GM18858 (cell line): Measurements from ENCODE around the gene GALNT15.

Experiments used
- ATAC-seq: cut with Tn5 transposase; IDR thresholded peaks from one replicate; pipeline ENCODE4 v1.9.1; 2021; ENCODE audit not compliant: unreplicated experiment

GALNT15 gene

DNA sequence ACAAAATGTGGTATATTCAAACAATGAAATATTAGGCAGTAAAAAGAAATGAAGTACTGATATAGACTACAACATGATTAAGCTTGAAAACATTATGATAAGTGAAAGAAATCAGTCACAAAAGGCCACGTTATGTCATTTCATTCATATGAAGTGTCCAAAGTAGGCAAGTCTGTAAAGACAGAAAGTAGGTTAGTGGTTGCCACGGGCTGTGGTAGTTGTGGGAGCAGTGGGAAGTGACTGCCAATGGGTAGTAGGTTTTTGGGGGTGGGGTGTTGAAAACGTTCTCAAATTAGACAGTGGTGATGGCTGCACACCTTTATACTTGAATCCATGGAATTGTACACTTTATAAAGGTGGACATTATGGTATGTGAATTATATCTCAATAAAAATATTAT is 12.1 kb downstream of the GALNT15 start:
- ATAC-seq, result no peak

DNA sequence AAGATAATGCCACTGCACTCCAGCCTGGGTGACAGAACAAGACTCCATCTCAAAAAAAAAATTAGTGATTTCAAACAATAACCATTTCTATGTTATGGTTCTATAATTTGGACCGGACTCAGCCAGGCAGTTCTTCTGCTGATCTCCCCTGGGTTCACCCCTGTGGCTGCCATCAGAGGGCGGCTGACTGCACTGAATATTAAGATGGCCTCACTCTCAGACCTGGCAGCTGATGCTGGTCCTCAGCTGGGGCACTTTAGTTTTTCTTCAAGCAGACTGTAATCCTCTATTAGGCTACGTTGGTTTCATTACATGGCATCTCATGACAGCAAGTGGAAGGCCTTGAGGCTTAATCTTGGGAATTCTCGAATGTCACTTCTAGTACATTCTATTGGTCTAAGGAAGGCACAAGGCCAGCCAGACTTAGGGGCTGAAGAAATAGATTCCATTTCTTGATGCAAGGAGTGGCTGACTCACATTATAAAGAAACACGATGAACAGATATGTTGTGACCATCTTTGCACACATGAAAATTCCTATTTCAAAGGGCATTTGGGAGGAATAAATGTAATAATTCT is 12.8 kb downstream of the GALNT15 start:
- no peak for ATAC-seq

DNA sequence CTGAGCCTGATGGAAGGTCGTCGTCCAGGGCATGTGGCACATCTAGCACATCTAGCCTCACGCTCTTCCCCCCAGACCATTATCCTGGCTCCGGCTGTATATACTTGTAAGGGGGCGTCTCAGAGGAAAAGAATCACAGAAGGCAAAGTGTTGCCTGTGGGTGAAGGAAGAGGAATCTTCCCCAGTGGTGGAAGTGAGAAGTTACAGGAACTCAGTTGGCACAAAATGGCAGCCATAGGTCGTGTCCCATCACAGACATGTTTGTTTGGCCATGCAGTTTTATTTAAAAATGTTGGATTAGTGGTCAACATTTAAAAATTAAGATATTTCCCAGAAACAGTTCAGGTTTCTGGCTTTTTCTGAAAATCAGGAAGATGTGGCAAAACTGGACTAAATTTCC is 13.6 kb downstream of the GALNT15 start:
- no peak for ATAC-seq

DNA sequence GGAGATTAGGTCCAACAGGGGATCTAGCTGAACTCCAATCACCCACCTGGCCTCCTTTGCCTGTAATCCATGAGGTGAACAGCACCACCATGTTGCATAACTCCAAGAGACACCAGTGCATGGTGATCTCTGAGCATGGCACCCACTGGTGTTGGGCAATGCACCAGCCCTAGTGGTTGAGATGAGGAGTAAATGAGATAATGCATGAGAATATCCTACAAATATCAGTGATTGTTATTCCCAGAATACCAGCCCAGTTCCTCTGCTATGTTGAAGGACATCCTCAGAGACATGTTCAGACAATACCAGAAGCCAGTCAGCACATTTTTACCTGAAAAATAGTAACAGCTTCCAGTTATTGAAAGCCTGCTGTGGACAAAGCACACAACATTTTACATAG is 14.7 kb downstream of the GALNT15 start:
- no peak for ATAC-seq

DNA sequence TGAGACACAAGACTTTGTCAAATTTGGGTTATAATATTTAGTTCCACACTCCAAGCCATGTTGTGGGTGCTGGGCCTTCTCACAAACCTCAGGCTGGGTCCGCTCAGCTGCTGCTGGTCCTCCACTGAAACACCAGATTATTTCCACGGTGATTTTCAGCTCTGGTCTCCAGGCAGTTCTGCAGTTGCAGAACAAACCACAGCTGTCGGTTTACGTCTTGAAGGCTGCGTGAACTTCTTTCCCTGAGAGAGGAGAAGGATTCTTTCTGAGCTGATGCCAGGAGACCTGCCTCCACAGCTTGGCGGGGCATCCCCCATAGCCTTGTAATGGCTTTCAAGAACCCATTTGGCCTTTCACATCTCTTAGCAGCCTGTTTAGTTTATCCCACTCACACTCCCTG is 16.2 kb downstream of the GALNT15 start:
- ATAC-seq, result no peak

DNA sequence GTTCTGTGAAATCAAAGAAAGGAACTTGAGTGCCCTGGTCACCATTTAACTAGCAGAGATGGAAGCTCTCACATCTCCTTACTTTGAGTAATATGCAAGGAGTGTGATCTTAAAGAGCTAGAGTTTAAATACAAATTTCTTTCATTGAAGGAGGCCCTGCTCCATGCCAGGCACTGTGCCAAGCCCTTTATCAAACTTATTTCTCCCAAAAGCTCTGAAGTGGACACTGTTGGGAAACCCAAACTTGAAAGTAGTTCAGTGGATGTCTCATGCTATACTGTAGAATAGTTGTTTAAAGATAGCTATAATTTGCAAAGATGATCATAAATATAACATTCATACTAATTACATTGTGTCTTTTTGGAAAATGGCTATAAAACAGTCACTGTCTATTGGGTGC is 17.1 kb downstream of the GALNT15 start:
- ATAC-seq, result no peak

DNA sequence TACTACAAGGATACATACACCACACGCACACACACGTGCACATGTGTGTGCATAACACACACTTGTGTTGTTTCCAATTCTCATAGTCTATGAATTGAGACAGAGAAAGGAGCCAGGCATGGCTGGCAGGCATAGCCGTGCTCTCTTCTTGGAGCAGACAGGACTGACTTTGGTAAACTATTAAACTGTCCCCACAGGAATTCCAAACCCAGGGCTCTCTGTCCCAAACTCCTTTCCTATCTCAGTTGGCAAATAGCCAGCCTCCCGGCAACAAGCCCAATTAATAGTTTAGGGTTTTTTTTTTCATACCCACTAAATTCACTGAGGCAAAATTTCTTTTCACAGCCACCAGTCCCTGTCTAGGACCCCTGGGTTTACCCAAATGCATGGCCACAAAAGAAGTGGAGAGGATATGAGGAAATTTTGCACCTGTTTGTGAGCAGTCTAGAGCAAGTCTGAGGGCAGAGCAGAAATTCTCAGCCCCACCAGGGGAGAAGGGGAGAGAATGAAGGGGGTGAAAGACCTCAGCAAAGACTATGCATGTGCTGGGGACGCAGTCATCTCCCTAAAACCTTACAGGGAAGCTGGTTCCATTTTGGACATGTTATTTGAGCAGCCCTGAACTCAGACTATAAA is 17.8 kb downstream of the GALNT15 start:
- ATAC-seq, result no peak

DNA sequence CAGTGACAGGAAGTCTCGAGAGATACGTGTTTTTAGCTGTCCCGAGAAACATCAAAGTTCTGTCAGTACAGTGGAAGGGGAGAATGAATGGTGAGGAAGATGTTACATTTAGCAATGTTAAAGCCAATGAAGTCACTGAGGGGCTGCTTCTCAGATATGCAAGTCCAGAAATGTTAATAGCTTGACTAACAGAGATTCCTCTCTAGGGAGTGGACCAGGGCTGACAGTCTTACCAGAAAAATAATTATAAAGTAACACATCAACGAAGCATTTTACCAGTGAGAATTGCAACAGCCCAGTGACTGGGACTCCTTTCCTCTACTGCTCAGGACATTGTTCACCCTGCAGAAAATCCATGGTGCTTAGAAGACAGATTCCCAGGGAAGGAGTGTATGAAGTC is 23.9 kb downstream of the GALNT15 start:
- ATAC-seq, result no peak

DNA sequence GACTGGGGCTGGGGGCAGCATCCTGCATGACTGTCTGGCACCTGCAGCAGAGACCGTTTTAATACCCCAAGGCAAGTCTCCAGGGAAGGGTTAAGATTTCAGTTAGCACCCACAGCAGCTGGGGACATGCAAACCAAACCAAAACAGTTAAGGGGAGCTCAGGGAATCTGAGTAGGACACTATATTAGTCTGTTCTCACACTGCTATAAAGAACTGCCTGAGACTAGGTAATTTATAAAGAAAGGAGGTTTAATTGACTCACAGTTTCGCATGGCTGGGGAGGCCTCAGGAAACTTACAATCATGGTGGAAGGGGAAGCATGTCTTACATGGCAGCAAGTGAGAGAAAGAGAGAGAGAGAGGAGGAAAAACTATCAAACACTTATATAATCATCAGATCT is 25.3 kb downstream of the GALNT15 start:
- ATAC-seq, result no peak

DNA sequence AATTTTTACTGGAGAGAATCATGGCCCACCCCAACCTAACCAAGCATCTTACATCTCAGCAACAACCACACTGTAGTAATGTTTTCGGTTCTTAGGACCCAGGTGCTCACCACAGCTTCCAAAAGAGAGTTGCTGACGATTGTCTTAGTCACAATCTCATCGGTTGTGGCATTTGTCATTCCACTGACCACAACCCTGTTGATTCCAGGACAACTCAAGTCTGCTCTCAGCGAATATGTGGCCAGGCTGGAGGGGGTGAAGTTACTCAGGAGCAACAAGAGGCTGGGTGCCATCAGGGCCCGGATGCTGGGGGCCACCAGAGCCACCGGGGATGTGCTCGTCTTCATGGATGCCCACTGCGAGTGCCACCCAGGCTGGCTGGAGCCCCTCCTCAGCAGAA is 25.9 kb downstream of the GALNT15 start:
- no peak for ATAC-seq

DNA sequence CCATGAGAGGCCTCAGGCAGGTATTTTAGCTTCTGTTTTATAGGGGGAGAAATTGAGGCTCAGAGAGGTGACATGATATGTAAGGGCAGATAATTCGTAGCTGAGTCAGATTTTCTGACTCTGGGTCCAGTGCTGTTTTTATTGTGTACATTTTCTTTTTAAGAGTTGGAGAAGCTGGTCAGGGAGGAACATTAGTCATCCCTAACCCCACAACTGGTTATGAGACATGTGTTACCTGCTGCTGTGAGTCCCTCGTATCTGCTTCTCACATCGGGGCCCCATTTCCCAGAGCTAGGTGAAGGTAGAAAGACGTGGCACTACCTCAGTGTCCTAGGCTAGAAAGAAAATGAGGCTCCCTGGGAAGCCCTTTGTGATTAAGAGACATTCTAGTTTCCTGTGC is 28.6 kb downstream of the GALNT15 start:
- no peak for ATAC-seq

DNA sequence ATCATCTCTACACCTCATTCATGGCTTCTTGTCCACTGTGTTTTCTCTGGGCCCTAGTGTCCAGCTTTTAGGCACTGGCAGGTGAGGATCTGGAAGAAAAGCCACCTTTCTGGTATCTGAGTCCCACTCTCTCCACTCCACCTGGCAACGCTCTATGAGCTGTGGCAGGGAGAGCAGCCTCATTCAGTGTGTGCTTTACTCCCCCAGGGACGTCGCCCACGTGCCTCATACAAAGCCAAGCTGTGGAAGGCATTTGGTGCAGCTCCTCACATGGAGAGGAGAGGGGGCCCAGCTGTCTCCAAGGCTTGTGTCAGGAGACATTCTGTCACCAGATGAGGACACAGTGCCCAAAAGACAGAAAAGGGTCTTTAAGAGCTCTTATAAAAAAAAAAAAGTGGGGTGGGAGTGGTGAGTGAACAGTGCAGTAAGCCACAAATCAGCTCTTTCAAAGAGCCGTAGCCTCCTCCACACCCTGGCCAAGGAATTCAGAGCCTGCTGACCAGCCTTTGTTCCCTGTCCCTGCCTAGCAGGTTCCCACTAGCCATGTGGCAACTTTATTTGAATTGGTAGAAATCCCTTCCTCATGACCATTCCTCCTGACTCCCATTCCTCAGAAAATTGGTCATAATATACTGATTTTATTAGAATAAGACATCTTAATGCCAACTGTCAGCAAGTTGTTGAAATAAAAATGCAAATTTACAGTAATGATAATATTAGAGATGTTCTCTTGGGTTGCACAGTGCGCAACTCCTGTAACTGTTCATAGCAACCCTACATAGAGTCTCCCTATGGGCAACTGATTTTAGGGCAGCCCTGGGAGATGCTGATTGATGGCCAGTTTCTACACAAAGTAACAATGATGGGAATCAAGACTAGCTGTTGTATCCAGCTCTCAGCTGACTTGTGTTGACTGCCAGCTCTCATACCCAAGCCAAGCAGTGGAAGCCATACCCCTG is 29.5 kb downstream of the GALNT15 start:
- no peak for ATAC-seq

DNA sequence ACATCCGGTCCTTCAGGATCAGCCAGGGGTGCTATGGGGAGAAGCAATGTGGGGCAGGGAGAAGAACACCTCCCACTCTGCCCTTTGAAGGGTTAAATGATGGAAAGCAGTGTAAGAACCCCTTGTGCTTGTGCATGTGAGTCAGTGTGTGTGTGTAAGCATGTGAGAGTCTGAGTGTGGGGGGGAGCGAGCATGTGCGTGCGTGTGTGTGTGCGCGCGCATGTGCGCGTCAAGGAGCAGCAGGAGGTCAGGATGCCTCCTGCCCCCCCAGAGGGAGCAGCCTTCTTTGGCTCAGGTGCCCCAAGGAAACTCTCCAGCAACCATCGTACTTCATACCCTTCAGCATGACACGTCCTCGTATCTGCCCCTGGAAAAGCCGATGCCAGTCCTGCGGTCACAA is 30.3 kb downstream of the GALNT15 start:
- no peak for ATAC-seq

DNA sequence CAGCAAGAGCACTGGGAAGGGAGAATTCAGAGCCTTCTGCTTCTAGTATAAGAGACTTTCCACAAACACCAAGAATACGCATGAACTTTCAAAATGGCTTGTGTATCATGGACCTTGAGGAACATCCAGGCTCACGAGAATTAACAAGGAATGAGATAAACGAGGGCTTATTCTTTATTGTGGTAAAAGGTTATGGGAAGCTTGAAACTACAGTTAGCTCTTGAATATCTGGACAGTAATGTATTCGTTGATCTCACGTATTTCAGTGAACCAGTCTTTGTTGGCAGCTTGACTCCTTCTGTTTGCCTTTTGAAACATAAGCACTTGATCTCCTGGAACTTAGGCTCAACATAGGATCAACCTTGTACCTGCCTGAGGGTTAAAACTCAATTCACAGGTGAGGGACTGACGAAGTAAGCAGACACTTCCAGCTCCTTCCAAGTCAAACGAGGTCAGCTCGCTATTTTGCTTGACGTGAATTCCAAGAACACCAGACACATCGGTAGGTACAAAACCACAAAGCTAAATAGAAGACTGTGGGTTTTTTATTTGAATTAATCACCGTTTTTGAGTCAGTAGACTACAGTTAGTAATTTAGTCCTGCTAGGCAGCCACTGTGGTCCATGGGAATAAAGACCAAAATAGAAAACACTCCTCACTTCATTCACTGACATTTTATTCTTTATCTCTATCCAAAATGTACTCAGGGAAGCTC is 30.8 kb downstream of the GALNT15 start:
- ATAC-seq, result no peak

DNA sequence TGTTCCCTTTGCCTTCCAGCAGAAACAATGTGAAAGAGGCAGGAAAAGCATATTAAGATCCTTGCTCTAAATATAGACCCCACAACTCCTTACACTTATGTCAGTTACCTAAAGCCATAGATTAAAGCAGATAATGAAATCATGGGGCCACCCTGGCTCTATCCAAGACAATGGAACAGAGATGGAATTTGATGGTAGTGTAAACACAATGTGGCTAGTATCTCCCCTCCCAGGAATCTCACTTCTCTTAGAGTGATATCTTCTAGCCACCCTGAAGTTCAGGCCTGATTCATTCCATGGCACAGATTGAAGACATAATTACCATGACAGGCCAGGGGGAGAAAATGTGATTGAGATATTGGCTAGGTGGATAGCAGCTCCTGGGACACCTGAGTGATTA is 32.6 kb downstream of the GALNT15 start:
- ATAC-seq, result no peak

DNA sequence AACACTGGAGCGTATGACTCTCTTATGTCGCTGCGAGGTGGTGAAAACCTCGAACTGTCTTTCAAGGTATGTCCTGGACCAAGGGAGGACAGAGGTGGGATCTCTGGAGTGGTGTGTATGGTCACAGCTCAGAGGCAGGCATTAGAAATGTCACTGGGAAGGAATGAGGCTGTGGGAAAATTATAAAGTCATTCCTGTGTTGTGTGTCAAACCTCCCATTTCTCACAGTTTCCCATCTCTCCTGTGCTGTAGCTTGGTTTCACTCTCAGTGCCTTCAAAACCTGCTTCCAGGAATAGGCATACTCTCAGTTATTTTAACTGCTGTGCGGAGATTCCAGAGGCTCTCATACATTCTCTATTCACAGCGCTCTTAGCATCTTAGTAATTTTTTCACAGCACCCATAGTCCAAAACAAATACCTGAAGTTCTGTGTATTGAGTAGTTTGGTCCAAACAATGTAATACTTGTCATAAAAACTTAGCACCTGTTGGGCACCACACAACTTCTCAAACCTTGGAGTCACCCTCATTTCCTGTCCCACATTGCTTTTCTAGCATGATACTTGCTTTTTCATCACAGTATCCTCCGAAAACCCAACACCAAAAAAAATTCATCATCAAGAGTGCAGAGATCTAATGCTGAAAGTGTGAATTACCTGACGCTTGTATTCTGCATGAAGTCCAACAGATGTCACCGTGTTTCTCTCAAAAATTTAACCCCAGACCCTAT is 36.9 kb downstream of the GALNT15 start:
- no peak for ATAC-seq

DNA sequence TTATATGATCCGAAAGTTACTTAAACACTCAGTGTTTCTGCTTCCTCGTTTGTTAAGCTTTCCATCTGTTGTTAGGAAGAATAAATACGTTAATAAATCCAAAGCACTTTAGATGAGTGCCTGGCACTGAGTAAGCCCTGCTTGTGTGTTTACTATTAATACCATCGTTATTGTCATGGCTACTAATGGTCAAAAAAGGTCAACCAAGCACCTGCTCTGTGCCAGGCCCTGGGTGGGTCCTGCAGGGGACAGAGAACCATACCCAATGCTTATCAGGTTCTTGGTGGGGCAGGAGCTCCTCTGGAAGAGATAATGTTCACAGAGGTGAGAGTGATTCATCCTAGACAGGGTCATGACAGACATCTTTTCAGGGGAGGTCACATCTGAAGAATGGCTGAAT is 39.9 kb downstream of the GALNT15 start:
- ATAC-seq, result no peak

DNA sequence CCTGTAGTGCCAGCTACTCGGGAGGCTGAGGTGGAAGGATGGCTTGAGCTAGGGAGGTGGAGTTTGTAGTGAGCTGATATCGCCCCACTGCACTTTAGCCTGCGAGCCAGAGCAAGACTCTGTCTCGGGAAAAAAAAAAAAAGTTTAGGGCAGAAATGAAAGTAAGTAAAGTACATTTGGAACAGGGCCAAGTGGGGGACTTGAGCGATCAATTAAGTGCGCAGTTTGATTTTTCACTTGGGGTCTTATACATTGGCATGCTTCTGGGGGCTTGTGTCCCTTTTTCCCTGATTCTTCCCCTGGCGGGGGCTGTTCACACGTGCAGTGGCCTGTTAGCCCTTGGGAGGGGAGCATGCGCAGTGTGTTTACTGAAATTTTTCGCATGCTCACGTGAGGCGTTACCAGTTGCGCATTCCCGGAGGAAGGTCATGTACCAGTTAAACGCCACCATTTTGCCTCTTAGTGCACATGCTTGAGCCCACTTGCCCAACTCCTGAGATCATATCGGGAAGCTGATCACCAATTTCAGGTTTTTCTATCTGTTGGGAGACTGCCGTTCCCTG is 42.0 kb downstream of the GALNT15 start:
- no peak for ATAC-seq

DNA sequence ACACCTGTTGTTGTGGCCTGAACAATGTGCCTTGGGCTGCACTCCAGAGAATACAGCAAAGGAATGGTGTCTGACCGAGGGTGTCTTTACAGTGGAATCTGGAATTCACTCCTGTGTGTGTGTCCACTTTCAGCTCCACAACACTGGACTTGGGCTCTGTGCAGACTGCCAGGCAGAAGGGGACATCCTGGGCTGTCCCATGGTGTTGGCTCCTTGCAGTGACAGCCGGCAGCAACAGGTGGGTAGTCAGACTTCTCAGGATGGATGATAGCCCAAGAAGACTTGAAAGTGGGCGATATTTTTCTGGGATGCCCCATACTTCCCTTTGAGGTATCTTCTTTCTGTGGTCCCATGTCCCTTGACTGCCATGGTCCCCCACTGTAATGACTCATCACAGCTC is 45.3 kb downstream of the GALNT15 start:
- ATAC-seq, result no peak

DNA sequence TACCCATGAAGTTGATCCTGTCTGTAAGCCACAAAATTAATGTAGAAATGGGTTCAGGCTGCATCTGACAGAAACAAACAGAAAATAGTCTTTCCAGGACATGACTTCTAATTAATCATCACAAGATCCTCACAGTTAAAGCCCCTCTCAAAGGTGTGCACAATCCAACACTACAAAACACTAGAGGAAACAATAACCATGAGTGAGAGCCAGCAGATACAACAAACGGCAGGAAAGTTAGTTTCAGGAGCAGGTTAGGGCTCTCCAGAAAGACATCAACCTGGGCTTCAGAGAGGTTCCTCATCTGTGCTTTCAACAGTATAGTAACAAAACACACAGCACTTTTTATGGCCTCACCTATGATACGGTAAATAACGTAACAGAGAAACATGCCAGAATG is 47.5 kb downstream of the GALNT15 start:
- no peak for ATAC-seq

DNA sequence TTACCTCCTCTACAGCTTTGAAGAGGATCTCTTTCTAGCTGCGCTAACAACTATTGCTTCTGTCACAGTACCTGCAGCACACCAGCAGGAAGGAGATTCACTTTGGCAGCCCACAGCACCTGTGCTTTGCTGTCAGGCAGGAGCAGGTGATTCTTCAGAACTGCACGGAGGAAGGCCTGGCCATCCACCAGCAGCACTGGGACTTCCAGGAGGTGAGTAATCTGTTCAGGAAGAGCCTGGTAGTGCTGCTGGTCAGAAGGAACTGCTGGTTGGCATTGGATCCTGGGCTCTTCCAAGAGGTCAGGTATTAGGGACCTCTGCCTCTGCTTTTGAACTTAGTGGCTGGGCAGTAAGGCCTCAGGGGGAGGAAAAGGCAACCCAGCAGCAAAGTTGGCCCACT is 48.1 kb downstream of the GALNT15 start:
- no peak for ATAC-seq
